GM23338 (cell line): ENCODE results near the gene FLT1. TPM values are rescaled to one million over a fixed set of nuclear protein-coding genes. Genes with fewer than 3 reads are reported as not detected.

ENCODE experiments used
- CREB1 ChIP-seq: fragments of 250-450 bp; sonication (Bioruptor Pico); IDR thresholded peaks from 2 replicates; pipeline ENCODE4 v1.5.0; 2020; ENCODE audit warnings: low read depth, mild to moderate bottlenecking, moderate library complexity
- EZH2 ChIP-seq: fragments of 200-600 bp; sonication (generic); IDR thresholded peaks from one replicate; pipeline ENCODE4 v1.8.0; 2017; ENCODE audit warnings: antibody characterized with exemption, mild to moderate bottlenecking, low read depth; ENCODE audit not compliant: unreplicated experiment
- EZH2phosphoT487 ChIP-seq: fragments of 200-600 bp; sonication (generic); IDR thresholded peaks from one replicate; pipeline ENCODE4 v1.8.1; 2018; ENCODE audit warnings: antibody characterized with exemption; ENCODE audit not compliant: unreplicated experiment
- STAT1 ChIP-seq: IDR thresholded peaks from one replicate; pipeline ENCODE4 v1.6.1; 2016; ENCODE audit warnings: antibody characterized with exemption; ENCODE audit not compliant: unreplicated experiment
- ZNF114 ChIP-seq: fragments of 250-450 bp; sonication (Bioruptor Pico); IDR thresholded peaks from 2 replicates; pipeline ENCODE4 v1.5.0; 2020; ENCODE audit warnings: mild to moderate bottlenecking, moderate library complexity
- ZNF331 ChIP-seq: fragments of 250-450 bp; sonication (Bioruptor Pico); IDR thresholded peaks from 2 replicates; pipeline ENCODE4 v1.5.0; 2020; ENCODE audit warnings: low read depth, mild to moderate bottlenecking, moderate library complexity
- polyA plus RNA-seq: library from polyadenylated mRNA; unstranded; fragments of >200 nt; fragmentation: Nextera tagmentation; extraction: Ambion mirVana; gene quantifications from 2 replicates; pipeline ENCODE4 v1.2.1, GENCODE V29; 2016
- total RNA-seq: library from RNA; depleted of rRNA; stranded (reverse); fragments of >200 nt; shearing (Covaris generic); gene quantifications from 2 replicates; pipeline ENCODE4 v1.2.3, GENCODE V29; 2014
- TF ChIP-seq, protein P1 (sequence below): fragments of 250-450 bp; sonication (Bioruptor Pico); IDR thresholded peaks from 2 replicates; pipeline ENCODE4 v1.5.0; 2020; ENCODE audit warnings: mild to moderate bottlenecking, moderate library complexity
- TF ChIP-seq, protein P2 (sequence below): IDR thresholded peaks from one replicate; pipeline ENCODE4 v1.6.1; 2018; ENCODE audit warnings: antibody characterized with exemption; ENCODE audit not compliant: unreplicated experiment
- TF ChIP-seq, protein P3 (sequence below): IDR thresholded peaks from 2 replicates; pipeline ENCODE4 v1.6.1; 2016; ENCODE audit warnings: antibody characterized with exemption

Gene FLT1
- total and polyA plus RNA-seq, 2 experiments from 2014 or later = 26.8 to 116 TPM

DNA sequence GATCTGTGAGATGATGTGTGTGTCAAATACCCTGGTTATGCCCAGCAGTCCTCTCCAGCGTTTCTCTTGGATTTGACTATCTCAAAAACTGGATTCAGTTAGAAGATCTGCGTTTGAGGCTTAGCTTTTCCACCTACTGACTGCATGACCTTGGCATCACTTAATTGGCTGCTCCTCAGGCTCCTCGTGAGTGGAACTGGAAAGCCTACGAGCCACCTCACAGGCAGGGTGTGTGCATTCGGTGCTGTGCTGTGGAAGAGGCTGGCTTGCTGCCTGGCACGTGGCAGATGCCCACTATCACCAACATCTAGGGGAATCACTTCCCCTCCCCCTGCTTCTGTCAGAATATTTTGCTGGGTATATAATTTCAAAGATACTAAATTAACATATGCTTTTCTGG is 25.6 kb downstream of the FLT1 start (continued):
- TF ChIP-seq, protein P1, sequence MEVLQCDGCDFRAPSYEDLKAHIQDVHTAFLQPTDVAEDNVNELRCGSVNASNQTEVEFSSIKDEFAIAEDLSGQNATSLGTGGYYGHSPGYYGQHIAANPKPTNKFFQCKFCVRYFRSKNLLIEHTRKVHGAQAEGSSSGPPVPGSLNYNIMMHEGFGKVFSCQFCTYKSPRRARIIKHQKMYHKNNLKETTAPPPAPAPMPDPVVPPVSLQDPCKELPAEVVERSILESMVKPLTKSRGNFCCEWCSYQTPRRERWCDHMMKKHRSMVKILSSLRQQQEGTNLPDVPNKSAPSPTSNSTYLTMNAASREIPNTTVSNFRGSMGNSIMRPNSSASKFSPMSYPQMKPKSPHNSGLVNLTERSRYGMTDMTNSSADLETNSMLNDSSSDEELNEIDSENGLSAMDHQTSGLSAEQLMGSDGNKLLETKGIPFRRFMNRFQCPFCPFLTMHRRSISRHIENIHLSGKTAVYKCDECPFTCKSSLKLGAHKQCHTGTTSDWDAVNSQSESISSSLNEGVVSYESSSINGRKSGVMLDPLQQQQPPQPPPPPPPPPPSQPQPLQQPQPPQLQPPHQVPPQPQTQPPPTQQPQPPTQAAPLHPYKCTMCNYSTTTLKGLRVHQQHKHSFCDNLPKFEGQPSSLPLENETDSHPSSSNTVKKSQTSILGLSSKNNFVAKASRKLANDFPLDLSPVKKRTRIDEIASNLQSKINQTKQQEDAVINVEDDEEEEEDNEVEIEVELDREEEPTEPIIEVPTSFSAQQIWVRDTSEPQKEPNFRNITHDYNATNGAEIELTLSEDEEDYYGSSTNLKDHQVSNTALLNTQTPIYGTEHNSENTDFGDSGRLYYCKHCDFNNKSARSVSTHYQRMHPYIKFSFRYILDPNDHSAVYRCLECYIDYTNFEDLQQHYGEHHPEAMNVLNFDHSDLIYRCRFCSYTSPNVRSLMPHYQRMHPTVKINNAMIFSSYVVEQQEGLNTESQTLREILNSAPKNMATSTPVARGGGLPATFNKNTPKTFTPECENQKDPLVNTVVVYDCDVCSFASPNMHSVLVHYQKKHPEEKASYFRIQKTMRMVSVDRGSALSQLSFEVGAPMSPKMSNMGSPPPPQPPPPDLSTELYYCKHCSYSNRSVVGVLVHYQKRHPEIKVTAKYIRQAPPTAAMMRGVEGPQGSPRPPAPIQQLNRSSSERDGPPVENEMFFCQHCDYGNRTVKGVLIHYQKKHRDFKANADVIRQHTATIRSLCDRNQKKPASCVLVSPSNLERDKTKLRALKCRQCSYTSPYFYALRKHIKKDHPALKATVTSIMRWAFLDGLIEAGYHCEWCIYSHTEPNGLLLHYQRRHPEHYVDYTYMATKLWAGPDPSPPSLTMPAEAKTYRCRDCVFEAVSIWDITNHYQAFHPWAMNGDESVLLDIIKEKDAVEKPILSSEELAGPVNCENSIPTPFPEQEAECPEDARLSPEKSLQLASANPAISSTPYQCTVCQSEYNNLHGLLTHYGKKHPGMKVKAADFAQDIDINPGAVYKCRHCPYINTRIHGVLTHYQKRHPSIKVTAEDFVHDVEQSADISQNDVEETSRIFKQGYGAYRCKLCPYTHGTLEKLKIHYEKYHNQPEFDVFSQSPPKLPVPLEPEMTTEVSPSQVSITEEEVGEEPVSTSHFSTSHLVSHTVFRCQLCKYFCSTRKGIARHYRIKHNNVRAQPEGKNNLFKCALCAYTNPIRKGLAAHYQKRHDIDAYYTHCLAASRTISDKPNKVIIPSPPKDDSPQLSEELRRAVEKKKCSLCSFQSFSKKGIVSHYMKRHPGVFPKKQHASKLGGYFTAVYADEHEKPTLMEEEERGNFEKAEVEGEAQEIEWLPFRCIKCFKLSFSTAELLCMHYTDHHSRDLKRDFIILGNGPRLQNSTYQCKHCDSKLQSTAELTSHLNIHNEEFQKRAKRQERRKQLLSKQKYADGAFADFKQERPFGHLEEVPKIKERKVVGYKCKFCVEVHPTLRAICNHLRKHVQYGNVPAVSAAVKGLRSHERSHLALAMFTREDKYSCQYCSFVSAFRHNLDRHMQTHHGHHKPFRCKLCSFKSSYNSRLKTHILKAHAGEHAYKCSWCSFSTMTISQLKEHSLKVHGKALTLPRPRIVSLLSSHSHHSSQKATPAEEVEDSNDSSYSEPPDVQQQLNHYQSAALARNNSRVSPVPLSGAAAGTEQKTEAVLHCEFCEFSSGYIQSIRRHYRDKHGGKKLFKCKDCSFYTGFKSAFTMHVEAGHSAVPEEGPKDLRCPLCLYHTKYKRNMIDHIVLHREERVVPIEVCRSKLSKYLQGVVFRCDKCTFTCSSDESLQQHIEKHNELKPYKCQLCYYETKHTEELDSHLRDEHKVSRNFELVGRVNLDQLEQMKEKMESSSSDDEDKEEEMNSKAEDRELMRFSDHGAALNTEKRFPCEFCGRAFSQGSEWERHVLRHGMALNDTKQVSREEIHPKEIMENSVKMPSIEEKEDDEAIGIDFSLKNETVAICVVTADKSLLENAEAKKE = no peak
- TF ChIP-seq, protein P2, sequence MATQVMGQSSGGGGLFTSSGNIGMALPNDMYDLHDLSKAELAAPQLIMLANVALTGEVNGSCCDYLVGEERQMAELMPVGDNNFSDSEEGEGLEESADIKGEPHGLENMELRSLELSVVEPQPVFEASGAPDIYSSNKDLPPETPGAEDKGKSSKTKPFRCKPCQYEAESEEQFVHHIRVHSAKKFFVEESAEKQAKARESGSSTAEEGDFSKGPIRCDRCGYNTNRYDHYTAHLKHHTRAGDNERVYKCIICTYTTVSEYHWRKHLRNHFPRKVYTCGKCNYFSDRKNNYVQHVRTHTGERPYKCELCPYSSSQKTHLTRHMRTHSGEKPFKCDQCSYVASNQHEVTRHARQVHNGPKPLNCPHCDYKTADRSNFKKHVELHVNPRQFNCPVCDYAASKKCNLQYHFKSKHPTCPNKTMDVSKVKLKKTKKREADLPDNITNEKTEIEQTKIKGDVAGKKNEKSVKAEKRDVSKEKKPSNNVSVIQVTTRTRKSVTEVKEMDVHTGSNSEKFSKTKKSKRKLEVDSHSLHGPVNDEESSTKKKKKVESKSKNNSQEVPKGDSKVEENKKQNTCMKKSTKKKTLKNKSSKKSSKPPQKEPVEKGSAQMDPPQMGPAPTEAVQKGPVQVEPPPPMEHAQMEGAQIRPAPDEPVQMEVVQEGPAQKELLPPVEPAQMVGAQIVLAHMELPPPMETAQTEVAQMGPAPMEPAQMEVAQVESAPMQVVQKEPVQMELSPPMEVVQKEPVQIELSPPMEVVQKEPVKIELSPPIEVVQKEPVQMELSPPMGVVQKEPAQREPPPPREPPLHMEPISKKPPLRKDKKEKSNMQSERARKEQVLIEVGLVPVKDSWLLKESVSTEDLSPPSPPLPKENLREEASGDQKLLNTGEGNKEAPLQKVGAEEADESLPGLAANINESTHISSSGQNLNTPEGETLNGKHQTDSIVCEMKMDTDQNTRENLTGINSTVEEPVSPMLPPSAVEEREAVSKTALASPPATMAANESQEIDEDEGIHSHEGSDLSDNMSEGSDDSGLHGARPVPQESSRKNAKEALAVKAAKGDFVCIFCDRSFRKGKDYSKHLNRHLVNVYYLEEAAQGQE = no peak
- TF ChIP-seq STAT1 (no peak), EZH2phosphoT487 (no peak), ZNF331 (CRISPR knock-in tag) (no peak), EZH2 (no peak), ZNF114 (no peak), CREB1 (CRISPR knock-in tag) (no peak)
- TF ChIP-seq, protein P3, sequence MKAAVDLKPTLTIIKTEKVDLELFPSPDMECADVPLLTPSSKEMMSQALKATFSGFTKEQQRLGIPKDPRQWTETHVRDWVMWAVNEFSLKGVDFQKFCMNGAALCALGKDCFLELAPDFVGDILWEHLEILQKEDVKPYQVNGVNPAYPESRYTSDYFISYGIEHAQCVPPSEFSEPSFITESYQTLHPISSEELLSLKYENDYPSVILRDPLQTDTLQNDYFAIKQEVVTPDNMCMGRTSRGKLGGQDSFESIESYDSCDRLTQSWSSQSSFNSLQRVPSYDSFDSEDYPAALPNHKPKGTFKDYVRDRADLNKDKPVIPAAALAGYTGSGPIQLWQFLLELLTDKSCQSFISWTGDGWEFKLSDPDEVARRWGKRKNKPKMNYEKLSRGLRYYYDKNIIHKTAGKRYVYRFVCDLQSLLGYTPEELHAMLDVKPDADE = no peak
